ENCODE measurements around the gene ACSL5.

ACSL5 gene

GRCh38 chr10:112361951-112362751 is 11.8 kb upstream of the ACSL5 start:
- H3K36me3 ChIP-seq, result no peaks in the 10 kb centered on the region
- no peak for DNase-seq
- H3K27me3 ChIP-seq, result no peaks in the 10 kb centered on the region
- H3K4me3 ChIP-seq (ENCODE audit: low read depth, low read length), result no peak overlapping the region
- no peaks in the 10 kb centered on the region for H3K4me1 ChIP-seq
- H3K9me3 ChIP-seq, result no peaks in the 10 kb centered on the region
- no peak for TF ChIP-seq CTCF (IDR thresholded peaks at IDR 0.05; ENCODE audit: low read depth, low read length)

GRCh38 chr10:112362833-112363232 is 11.1 kb upstream of the ACSL5 start:
- H3K4me3 ChIP-seq (ENCODE audit: low read depth, low read length), result no peak overlapping the region
- DNase-seq, result no peak

GRCh38 chr10:112363696-112364688 is 9.9 kb upstream of the ACSL5 start:
- no peak for TF ChIP-seq CTCF (IDR thresholded peaks at IDR 0.05; ENCODE audit: low read depth, low read length)
- H3K27me3 ChIP-seq, result no peaks in the 10 kb centered on the region
- DNase-seq, result no peak
- no peaks in the 10 kb centered on the region for H3K4me1 ChIP-seq
- no peaks in the 10 kb centered on the region for H3K36me3 ChIP-seq
- H3K9me3 ChIP-seq, result no peaks in the 10 kb centered on the region
- no peak overlapping the region for H3K4me3 ChIP-seq (ENCODE audit: low read depth, low read length)

More at GRCh38 chr10:112362833-112363232, 11.1 kb upstream of the ACSL5 start:
- no peaks in the 10 kb centered on the region for H3K4me1 ChIP-seq
- H3K27me3 ChIP-seq, result no peaks in the 10 kb centered on the region
- no peak for TF ChIP-seq CTCF (IDR thresholded peaks at IDR 0.05; ENCODE audit: low read depth, low read length)
- H3K36me3 ChIP-seq, result no peaks in the 10 kb centered on the region
- no peaks in the 10 kb centered on the region for H3K9me3 ChIP-seq

- H3K27me3 ChIP-seq, result no peaks in the 10 kb centered on the region
- DNase-seq, result no peak
- H3K4me1 ChIP-seq, result no peaks in the 10 kb centered on the region
- no peak overlapping the region for H3K4me3 ChIP-seq (ENCODE audit: low read depth, low read length)
- H3K9me3 ChIP-seq, result no peaks in the 10 kb centered on the region
- no peaks in the 10 kb centered on the region for H3K36me3 ChIP-seq
- TF ChIP-seq CTCF (IDR thresholded peaks at IDR 0.05; ENCODE audit: low read depth, low read length), result no peak
Observed at GRCh38 chr10:112365014-112365432, 8.9 kb upstream of the ACSL5 start.

- H3K4me1 ChIP-seq, result no peaks in the 10 kb centered on the region
Observed at GRCh38 chr10:112365451-112365850, 8.5 kb upstream of the ACSL5 start.

More at GRCh38 chr10:112365451-112365850, 8.5 kb upstream of the ACSL5 start:
- Histone ChIP-seq H3K9me3 (no peaks in the 10 kb centered on the region), H3K4me3 (ENCODE audit: low read depth, low read length) (no peak overlapping the region), H3K36me3 (no peaks in the 10 kb centered on the region), H3K27me3 (no peaks in the 10 kb centered on the region)
- no peak for DNase-seq
- no peak for TF ChIP-seq CTCF (IDR thresholded peaks at IDR 0.05; ENCODE audit: low read depth, low read length)

Measured in BE2C (cell line).